H1 (cell line): Measurements from ENCODE around the gene SERPINB6. TPM values are rescaled to one million over a fixed set of nuclear protein-coding genes. Genes with fewer than 3 reads are reported as not detected.

Experiments
- CTCF ChIA-PET: fragments of 300-600 bp; sonication (Branson Sonifier 250); formaldehyde crosslinking; loops from one replicate; lab custom pipeline; 2021; ENCODE audit not compliant: partially characterized antibody; lab: Charles Lee
- POLR2A ChIA-PET: fragments of 300-600 bp; sonication (Branson Sonifier 250); formaldehyde crosslinking; loops from one replicate; lab custom pipeline; 2021; ENCODE audit warnings: inconsistent platforms; ENCODE audit not compliant: partially characterized antibody; lab: Charles Lee
- DNase-seq, 2 experiments: peaks; one replicate each; pipeline versions ENCODE4 v3.0.0 to v3.0.0-alpha.2; 2010 to 2022; ENCODE audit warnings: low spot score in 2 of 2, low read depth in 1 of 2, mixed read lengths in 1 of 2
- FAIRE-seq: peaks from 2 replicates; lab custom pipeline; 2011; peaks lifted over from hg19 to GRCh38; lab: Jason Lieb, UNC
- H2AFZ ChIP-seq: 2 replicates; pipeline ENCODE4 v1.8.1; 2012; ENCODE audit warnings: low read length, inconsistent platforms
- H2AK5ac ChIP-seq: 2 replicates; pipeline ENCODE4 v1.6.1; 2013; ENCODE audit warnings: low read depth, low read length
- H2BK120ac ChIP-seq: replicated peaks from 2 replicates; pipeline ENCODE3; 2013; ENCODE audit warnings: low read depth, low read length, inconsistent platforms
- H2BK12ac ChIP-seq: 2 replicates; pipeline ENCODE4 v1.6.1; 2013; ENCODE audit warnings: low read depth, low read length
- H2BK15ac ChIP-seq: 2 replicates; pipeline ENCODE4 v1.6.1; 2013; ENCODE audit warnings: low read length
- H2BK20ac ChIP-seq: 2 replicates; pipeline ENCODE4 v1.6.1; 2013; ENCODE audit warnings: low read length
- H2BK5ac ChIP-seq: 2 replicates; pipeline ENCODE4 v1.6.1; 2013; ENCODE audit warnings: low read depth, low read length
- H3K14ac ChIP-seq: 2 replicates; pipeline ENCODE4 v1.6.1; 2013; ENCODE audit warnings: inconsistent platforms; ENCODE audit not compliant: insufficient read length
- H3K18ac ChIP-seq: 2 replicates; pipeline ENCODE4 v1.6.1; 2013; ENCODE audit warnings: low read length; ENCODE audit errors: extremely low read depth
- H3K23ac ChIP-seq: 2 replicates; pipeline ENCODE4 v1.6.1; 2013; ENCODE audit warnings: inconsistent platforms; ENCODE audit not compliant: insufficient read length
- H3K23me2 ChIP-seq: 2 replicates; pipeline ENCODE4 v1.6.1; 2013; ENCODE audit warnings: low read depth, low read length
- H3K27ac ChIP-seq: 2 replicates; pipeline ENCODE4 v1.6.1; 2011; ENCODE audit warnings: low read depth, low read length, inconsistent platforms
- H3K27me3 ChIP-seq, 4 experiments: replicated peaks in 1 of 4; 1 replicate in 1 of 4; 2 replicates in 3 of 4; pipeline versions ENCODE4 v1.6.1 to v1.8.1; 2011 to 2013; ENCODE audit warnings: low read length in 3 of 4, mild to moderate bottlenecking in 3 of 4, inconsistent platforms in 2 of 4, mixed read lengths in 2 of 4, moderate library complexity in 1 of 4; ENCODE audit not compliant: control insufficient read depth in 3 of 4, insufficient read depth in 3 of 4; ENCODE audit errors: extremely low read depth in 1 of 4
- H3K36me3 ChIP-seq, 4 experiments: 2 replicates each; pipeline versions ENCODE4 v1.6.1 to v1.8.1; 2011 to 2013; ENCODE audit warnings: mild to moderate bottlenecking in 4 of 4, low read length in 3 of 4, moderate library complexity in 2 of 4, control low read depth in 1 of 4, inconsistent platforms in 1 of 4; ENCODE audit not compliant: insufficient read depth in 4 of 4, control insufficient read depth in 2 of 4
- H3K4ac ChIP-seq: replicated peaks from 2 replicates; pipeline ENCODE3; 2013; ENCODE audit warnings: low read length, low read depth, mixed read lengths, inconsistent platforms; ENCODE audit not compliant: insufficient read length
- H3K4me1 ChIP-seq, 4 experiments: replicated peaks in 1 of 4; 1 replicate in 1 of 4; 2 replicates in 3 of 4; pipeline versions ENCODE4 v1.6.1 to v1.8.1; 2011 to 2013; ENCODE audit warnings: low read length in 3 of 4, inconsistent platforms in 2 of 4, mixed read lengths in 1 of 4; ENCODE audit not compliant: insufficient read depth in 4 of 4, control insufficient read depth in 3 of 4
- H3K4me2 ChIP-seq, 2 experiments: 2 replicates each; pipeline versions ENCODE4 v1.6.1 to v1.8.1; 2011 to 2013; ENCODE audit warnings: low read depth in 2 of 2, low read length in 2 of 2, control low read depth in 1 of 2, inconsistent platforms in 1 of 2, mild to moderate bottlenecking in 1 of 2; ENCODE audit not compliant: insufficient read depth in 1 of 2
- H3K4me3 ChIP-seq, 4 experiments: fragments of 200-600, 300-600 bp in 1 of 4; sonication (generic), shearing (Covaris generic), sonication (Bioruptor Twin) in 1 of 4; 2 replicates each; pipeline versions ENCODE4 v1.5.1 to v1.8.1; 2011 to 2016; ENCODE audit warnings: low read length in 4 of 4, low read depth in 3 of 4, control low read depth in 2 of 4, inconsistent platforms in 2 of 4, mild to moderate bottlenecking in 2 of 4, mixed read lengths in 1 of 4, moderate library complexity in 1 of 4; ENCODE audit not compliant: insufficient read depth in 2 of 4; ENCODE audit errors: extremely low read depth in 1 of 4
- H3K56ac ChIP-seq: replicated peaks from 2 replicates; pipeline ENCODE3; 2013; ENCODE audit warnings: low read depth, mild to moderate bottlenecking, mixed read lengths, low read length, inconsistent platforms; ENCODE audit not compliant: insufficient read length
- H3K79me1 ChIP-seq: 2 replicates; pipeline ENCODE4 v1.6.1; 2013; ENCODE audit warnings: low read depth, low read length, control low read depth
- H3K79me2 ChIP-seq, 2 experiments: 2 replicates each; pipeline versions ENCODE4 v1.6.1 to v1.8.1; 2012 to 2013; ENCODE audit warnings: low read length in 2 of 2, mild to moderate bottlenecking in 2 of 2, inconsistent platforms in 1 of 2; ENCODE audit not compliant: insufficient read depth in 2 of 2, control insufficient read depth in 1 of 2
- H3K9ac ChIP-seq, 4 experiments: replicated peaks in 1 of 4; 1 replicate in 1 of 4; 2 replicates in 3 of 4; pipeline versions ENCODE4 v1.6.1 to v1.8.1; 2011 to 2013; ENCODE audit warnings: low read depth in 3 of 4, low read length in 3 of 4, control low read depth in 2 of 4, mild to moderate bottlenecking in 2 of 4, moderate library complexity in 2 of 4, inconsistent platforms in 1 of 4; ENCODE audit errors: extremely low read depth in 1 of 4
- H3K9me3 ChIP-seq, 2 experiments: 2 replicates each; pipeline versions ENCODE4 v1.6.1 to v1.8.1; 2012 to 2013; ENCODE audit warnings: mild to moderate bottlenecking in 2 of 2, moderate library complexity in 2 of 2, control low read depth in 1 of 2, inconsistent platforms in 1 of 2, low read depth in 1 of 2, low read length in 1 of 2, mixed read lengths in 1 of 2; ENCODE audit not compliant: insufficient read depth in 2 of 2
- H4K20me1 ChIP-seq, 2 experiments: replicated peaks in 1 of 2; 2 replicates each; pipeline versions ENCODE3 to v1.8.1; 2011 to 2013; ENCODE audit warnings: inconsistent platforms in 2 of 2, low read length in 2 of 2, mild to moderate bottlenecking in 1 of 2; ENCODE audit not compliant: insufficient read depth in 2 of 2, control insufficient read depth in 1 of 2
- H4K5ac ChIP-seq: 2 replicates; pipeline ENCODE4 v1.6.1; 2013; ENCODE audit warnings: low read length, low read depth, mixed read lengths, inconsistent platforms; ENCODE audit not compliant: insufficient read length
- H4K8ac ChIP-seq: 2 replicates; pipeline ENCODE4 v1.8.0; 2013; ENCODE audit warnings: mild to moderate bottlenecking, moderate library complexity, low read length, inconsistent platforms; ENCODE audit not compliant: insufficient read depth; ENCODE audit errors: extremely low read depth
- H4K91ac ChIP-seq: replicated peaks from 2 replicates; pipeline ENCODE3; 2013; ENCODE audit warnings: low read length, mixed read lengths, inconsistent platforms; ENCODE audit not compliant: insufficient read length
- CBX5 ChIP-seq: fragments of 300-800, 300-1000 bp; sonication (generic); IDR thresholded peaks from 2 replicates; pipeline ENCODE4 v1.7.1; 2016; ENCODE audit warnings: antibody characterized with exemption, low read length, low read depth
- JUN ChIP-seq: IDR thresholded peaks from 2 replicates; pipeline ENCODE4 v1.6.1; 2011; ENCODE audit warnings: low read depth, mild to moderate bottlenecking, improper control_type of control experiment, low read length
- RAD21 ChIP-seq, 2 experiments: IDR thresholded peaks in 1 of 2; conservative IDR thresholded peaks in 1 of 2; 2 replicates each; pipeline ENCODE4 v1.6.1; 2011; ENCODE audit warnings: low read depth in 2 of 2, low read length in 2 of 2, improper control_type of control experiment in 1 of 2, inconsistent platforms in 1 of 2, mild to moderate bottlenecking in 1 of 2, moderate library complexity in 1 of 2
- RBBP5 ChIP-seq: IDR thresholded peaks from 2 replicates; pipeline ENCODE4 v1.7.1; 2012; ENCODE audit warnings: low read depth, mild to moderate bottlenecking, inconsistent platforms, low read length, moderate library complexity, borderline replicate concordance
- RXRA ChIP-seq: IDR thresholded peaks from 2 replicates; pipeline ENCODE4 v1.6.1; 2011; ENCODE audit warnings: low read depth, mild to moderate bottlenecking, low read length, moderate library complexity; ENCODE audit not compliant: insufficient read depth
- SUZ12 ChIP-seq: fragments of 200-600 bp; sonication (generic); IDR thresholded peaks from 2 replicates; pipeline ENCODE4 v1.6.1; 2012; ENCODE audit warnings: mild to moderate bottlenecking, inconsistent platforms, low read length, moderate library complexity, mixed read lengths
- YY1 ChIP-seq: IDR thresholded peaks from 2 replicates; pipeline ENCODE4 v1.6.1; 2011; ENCODE audit warnings: low read depth, mild to moderate bottlenecking, low read length
- WGBS, 2 experiments: shearing (Covaris generic) in 1 of 2; methylation state at CpG; one replicate each; pipeline versions ENCODE4 v1.1.6 to v1.1.7; 2013 to 2015; ENCODE audit warnings: low lambda C conversion rate in 2 of 2, mixed read lengths in 2 of 2, inconsistent platforms in 1 of 2, low coverage in 1 of 2, missing lambda C conversion rate in 1 of 2; ENCODE audit not compliant: insufficient replicate concordance in 2 of 2, insufficient coverage in 1 of 2, insufficient read length in 1 of 2; ENCODE audit errors: extremely low coverage in 1 of 2, missing lambda C conversion rate in 1 of 2; 5-methylcytosine and 5-hydroxymethylcytosine counted together
- polyA plus RNA-seq, 7 experiments: library from polyadenylated mRNA; depleted of rRNA in 3 of 7; stranded (reverse) in 5 of 7; unstranded in 2 of 7; fragments of >200 nt in 5 of 7; fragments of 200-250 nt in 2 of 7; gene quantifications; 1 replicate in 5 of 7; 2 replicates in 1 of 7; 4 replicates in 1 of 7; pipeline versions ENCODE4 v1.2.1 to v1.2.3, GENCODE V29; 2011 to 2013; ENCODE audit warnings: missing spikeins in 2 of 7, mixed read lengths in 2 of 7
- total RNA-seq: library from RNA; stranded (reverse); fragmentation: NEBNext Ultra II Directional; extraction: Animal tissue kit (Norgen Biotek cat#: 25700); gene quantifications from 2 replicates; pipeline ENCODE4 v1.2.1, GENCODE V29; 2021
- TF ChIP-seq, protein P1 (sequence below): IDR thresholded peaks from 2 replicates; pipeline ENCODE4 v1.6.1; 2012; ENCODE audit warnings: inconsistent platforms

SERPINB6 gene
- total and polyA plus RNA-seq, 2 of the 8 experiments (the other 6 are each of a cell fraction or from before 2014, with no cell fraction given) = 27.2 to 29.4 TPM

DNA sequence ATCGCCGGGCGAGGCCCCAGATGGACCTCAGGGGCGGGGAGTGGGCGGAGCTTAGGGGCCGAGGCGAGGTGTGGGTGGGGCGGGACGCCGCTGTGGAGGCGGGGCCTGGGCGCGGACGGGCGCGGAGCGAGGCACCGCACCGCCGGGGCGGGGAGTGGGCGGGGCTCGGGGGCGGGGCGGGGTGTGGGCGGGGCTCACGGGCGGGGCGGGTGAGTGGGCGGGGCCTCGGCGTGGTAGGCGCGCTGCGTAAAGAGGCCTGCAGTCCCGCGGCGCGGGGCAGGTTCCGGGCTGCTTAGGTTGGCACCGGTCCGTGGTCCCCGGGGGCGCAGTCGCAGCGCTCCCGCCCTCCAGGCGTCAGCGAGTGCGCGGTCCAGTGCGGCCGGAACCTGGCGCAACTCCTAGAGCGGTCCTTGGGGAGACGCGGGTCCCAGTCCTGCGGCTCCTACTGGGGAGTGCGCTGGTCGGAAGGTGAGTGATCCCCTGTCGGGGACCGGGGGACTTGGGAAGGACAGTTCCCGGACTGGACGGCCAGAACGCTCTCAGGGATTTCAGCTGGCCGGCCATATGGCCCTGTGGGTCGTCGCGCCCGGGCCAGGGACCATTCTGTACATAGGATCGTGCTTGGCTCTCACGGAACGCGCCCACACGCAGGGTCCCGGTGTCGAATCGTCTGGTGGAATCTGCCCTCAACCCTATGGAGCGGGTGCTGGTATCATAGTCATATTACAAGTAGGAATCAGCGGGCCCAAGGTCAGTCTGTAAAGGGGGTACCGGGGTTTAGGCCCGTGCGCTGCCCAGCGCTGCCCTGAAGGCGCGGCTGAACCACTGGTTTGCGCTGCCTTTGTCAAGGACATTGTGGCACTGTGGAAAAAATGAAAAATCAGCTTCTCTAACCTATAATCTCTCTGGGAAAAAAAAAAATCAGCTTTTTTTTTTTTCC is 28.5 kb upstream of the SERPINB6 start, which contains the start of gene NQO2:
Gene NQO2, plus strand, starts transcription at position 277 of the 940 bp plus-strand sequence. CDS start 6,659 bp downstream, outside the sequence.
- Histone ChIP-seq H3K27me3 (no peaks in the 10 kb centered on the region), H3K36me3 (peaks cover 0 to 7% (median 5%) of the 10 kb centered on the region in 4 experiments; a peak in 3 of 8 replicates), H2BK120ac (no peak within 1 kb of the TSS), H3K14ac (no peak within 1 kb of the TSS), H2AK5ac (no peak within 1 kb of the TSS), H4K91ac (peak within 1 kb of the TSS; percentile 65), H4K8ac (peak within 1 kb of the TSS; percentile 92), H3K4me3 (peak within 1 kb of the TSS; percentile 75 to 91 (median 88)), H3K4ac (peak within 1 kb of the TSS; percentile 85), H3K56ac (peak within 1 kb of the TSS; percentile 9), H3K9ac (peak within 1 kb of the TSS; percentile 71 to 85 (median 76)), H2BK15ac (no peak within 1 kb of the TSS; the same call in 1 of the 2 replicates), H4K20me1 (peaks cover 0 to 2% of the 10 kb centered on the region in 2 experiments), H3K27ac (0 out of 2 replicates have a peak within 1 kb of the TSS, but pooled peaks have one; percentile 51), H3K79me2 (peaks cover 0 to 11% of the 10 kb centered on the region in 2 experiments; a peak in 1 of 4 replicates), H2AFZ (peak within 1 kb of the TSS; percentile 97; the same call in 1 of the 2 replicates), H4K5ac (peak within 1 kb of the TSS; percentile 29), H3K79me1 (no peaks in the 10 kb centered on the region), H3K9me3 (no peaks in the 10 kb centered on the region), H3K18ac (peak within 1 kb of the TSS; percentile 25), H2BK12ac (peak within 1 kb of the TSS; percentile 75), H2BK5ac (no peak within 1 kb of the TSS), H3K23ac (no peak within 1 kb of the TSS), H3K4me1 (peaks cover 0 to 9% (median 1%) of the 10 kb centered on the region in 4 experiments; a peak in 4 of 7 replicates), H3K4me2 (peak within 1 kb of the TSS; percentile 76 to 100), H3K23me2 (peaks cover 11% of the 10 kb centered on the region), H2BK20ac (no peak within 1 kb of the TSS)
- CTCF ChIA-PET = interaction anchor here (0.6 to 3.7 kb wide), 14 partner anchors 10 to 1739 kb away, joined by 3 to 28 read pairs (median 4); no protein-coding TSS in a partner anchor
- DNase-seq = peak in 1 of 2 experiments; percentile 96
- POLR2A ChIA-PET = interaction anchor here (0.6 to 4.5 kb wide), 18 partner anchors 10 to 247 kb away, joined by 3 to 47 read pairs (median 4); partner anchors contain the start of gene TUBB2A
- 7% methylated on average over 35 of the region's 87 CpGs; no CpG with 5 or more reads in 1 of the 2 experiments for WGBS, 2 experiments
- no peak for FAIRE-seq
- TF ChIP-seq YY1 (no peak), JUN (no peak), CBX5 (no peak), RXRA (no peak), RBBP5 (peak; percentile 73; the same call in 1 of the 2 replicates), RAD21 (IDR thresholded peaks at IDR 0.05 in 1 of 2, conservative IDR thresholded peaks at IDR 0.05 in 1 of 2; ENCODE audit: low read depth in 2 of 2, low read length in 2 of 2) (no peak), SUZ12 (no peak)
- TF ChIP-seq, protein P1, sequence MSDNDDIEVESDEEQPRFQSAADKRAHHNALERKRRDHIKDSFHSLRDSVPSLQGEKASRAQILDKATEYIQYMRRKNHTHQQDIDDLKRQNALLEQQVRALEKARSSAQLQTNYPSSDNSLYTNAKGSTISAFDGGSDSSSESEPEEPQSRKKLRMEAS = peak; percentile 47; the same call in 1 of the 2 replicates
